ENCODE measurements around the gene KCTD13. TPM values are rescaled to one million over a fixed set of nuclear protein-coding genes. Genes with fewer than 3 reads are reported as not detected.
"Not testable (repeated sequence)": the region's sequence is repeated elsewhere in the genome, so short reads cannot be mapped to it uniquely, and the experiment has no call there.

The KCTD13 gene
- total RNA-seq, 1 donor from 2014 or later: 4.2 TPM

- H3K4me1 ChIP-seq (ENCODE audit: control insufficient read depth in 3 of 3, insufficient read depth in 3 of 3, low read length in 3 of 3): peaks cover 0 to 7% (median 3%) of the 10 kb centered on the region in 3 donors
- no peak overlapping the region for H3K4me3 ChIP-seq (ENCODE audit: low read length in 3 of 3)
- H3K27me3 ChIP-seq (ENCODE audit: control insufficient read depth in 3 of 3, insufficient read depth in 3 of 3, low read length in 3 of 3): no peaks in the 10 kb centered on the region
- H3K9me3 ChIP-seq (ENCODE audit: control insufficient read depth in 3 of 3, low read length in 3 of 3): no peaks in the 10 kb centered on the region
- no peak overlapping the region for H3K27ac ChIP-seq (ENCODE audit: low read depth, low read length)
- H3K9ac ChIP-seq (ENCODE audit: low read depth in 1 of 3, low read length in 3 of 3): no peak overlapping the region
- no peaks in the 10 kb centered on the region for H3K36me3 ChIP-seq (ENCODE audit: control insufficient read depth in 3 of 3, insufficient read depth in 3 of 3, low read length in 3 of 3)
Observed at GRCh38 chr16:29947897-29948296, 21.9 kb upstream of the KCTD13 start.

GRCh38 chr16:29943846-29944799, 18.1 kb upstream of the KCTD13 start:
- H3K4me3 ChIP-seq (ENCODE audit: low read length in 3 of 3): no peak overlapping the region
- no peaks in the 10 kb centered on the region for H3K9me3 ChIP-seq (ENCODE audit: control insufficient read depth in 3 of 3, low read length in 3 of 3)
- H3K9ac ChIP-seq (ENCODE audit: low read depth in 1 of 3, low read length in 3 of 3): no peak overlapping the region
- peaks cover 0 to 7% (median 3%) of the 10 kb centered on the region in 3 donors for H3K4me1 ChIP-seq (ENCODE audit: control insufficient read depth in 3 of 3, insufficient read depth in 3 of 3, low read length in 3 of 3)
- no peaks in the 10 kb centered on the region for H3K27me3 ChIP-seq (ENCODE audit: control insufficient read depth in 3 of 3, insufficient read depth in 3 of 3, low read length in 3 of 3)
- no peaks in the 10 kb centered on the region for H3K36me3 ChIP-seq (ENCODE audit: control insufficient read depth in 3 of 3, insufficient read depth in 3 of 3, low read length in 3 of 3)
- H3K27ac ChIP-seq (ENCODE audit: low read depth, low read length): peak overlapping the region; percentile 40

GRCh38 chr16:29940656-29941055, 14.6 kb upstream of the KCTD13 start:
- H3K4me1 ChIP-seq (ENCODE audit: control insufficient read depth in 3 of 3, insufficient read depth in 3 of 3, low read length in 3 of 3): peaks cover 0 to 7% (median 3%) of the 10 kb centered on the region in 3 donors
- no peak overlapping the region for H3K27ac ChIP-seq (ENCODE audit: low read depth, low read length)
- no peaks in the 10 kb centered on the region for H3K36me3 ChIP-seq (ENCODE audit: control insufficient read depth in 3 of 3, insufficient read depth in 3 of 3, low read length in 3 of 3)
- no peaks in the 10 kb centered on the region for H3K9me3 ChIP-seq (ENCODE audit: control insufficient read depth in 3 of 3, low read length in 3 of 3)
- H3K4me3 ChIP-seq (ENCODE audit: low read length in 3 of 3): no peak overlapping the region
- H3K27me3 ChIP-seq (ENCODE audit: control insufficient read depth in 3 of 3, insufficient read depth in 3 of 3, low read length in 3 of 3): no peaks in the 10 kb centered on the region
- no peak overlapping the region for H3K9ac ChIP-seq (ENCODE audit: low read depth in 1 of 3, low read length in 3 of 3)

- not testable (repeated sequence) for H3K36me3 ChIP-seq (ENCODE audit: control insufficient read depth in 3 of 3, insufficient read depth in 3 of 3, low read length in 3 of 3); H3K4me1 ChIP-seq (ENCODE audit: control insufficient read depth in 3 of 3, insufficient read depth in 3 of 3, low read length in 3 of 3); H3K27ac ChIP-seq (ENCODE audit: low read depth, low read length); H3K9me3 ChIP-seq (ENCODE audit: control insufficient read depth in 3 of 3, low read length in 3 of 3); H3K4me3 ChIP-seq (ENCODE audit: low read length in 3 of 3); H3K9ac ChIP-seq (ENCODE audit: low read depth in 1 of 3, low read length in 3 of 3); H3K27me3 ChIP-seq (ENCODE audit: control insufficient read depth in 3 of 3, insufficient read depth in 3 of 3, low read length in 3 of 3)
Observed at GRCh38 chr16:29931750-29932149, 5.7 kb upstream of the KCTD13 start.

GRCh38 chr16:29927070-29927905, 1.3 kb upstream of the KCTD13 start:
- Histone ChIP-seq H3K4me3 (ENCODE audit: low read length in 3 of 3) (peak overlapping the region; percentile 80 to 95 (median 89)), H3K36me3 (ENCODE audit: control insufficient read depth in 3 of 3, insufficient read depth in 3 of 3, low read length in 3 of 3) (peaks cover 0 to 7% (median 5%) of the 10 kb centered on the region in 3 donors), H3K27me3 (ENCODE audit: control insufficient read depth in 3 of 3, insufficient read depth in 3 of 3, low read length in 3 of 3) (no peaks in the 10 kb centered on the region), H3K9ac (ENCODE audit: low read depth in 1 of 3, low read length in 3 of 3) (peak overlapping the region; percentile 10 to 92 (median 71)), H3K27ac (ENCODE audit: low read depth, low read length) (peak overlapping the region; percentile 67), H3K9me3 (ENCODE audit: control insufficient read depth in 3 of 3, low read length in 3 of 3) (no peaks in the 10 kb centered on the region), H3K4me1 (ENCODE audit: control insufficient read depth in 3 of 3, insufficient read depth in 3 of 3, low read length in 3 of 3) (peaks cover 18 to 29% (median 19%) of the 10 kb centered on the region in 3 donors)

- H3K4me3 ChIP-seq (ENCODE audit: low read length in 3 of 3): peak overlapping the region; percentile 80 to 95 (median 89)
- H3K9ac ChIP-seq (ENCODE audit: low read depth in 1 of 3, low read length in 3 of 3): peak overlapping the region; percentile 71 to 92 (median 75)
- H3K4me1 ChIP-seq (ENCODE audit: control insufficient read depth in 3 of 3, insufficient read depth in 3 of 3, low read length in 3 of 3): peaks cover 18 to 29% (median 19%) of the 10 kb centered on the region in 3 donors
- peaks cover 0 to 7% (median 5%) of the 10 kb centered on the region in 3 donors for H3K36me3 ChIP-seq (ENCODE audit: control insufficient read depth in 3 of 3, insufficient read depth in 3 of 3, low read length in 3 of 3)
- H3K27me3 ChIP-seq (ENCODE audit: control insufficient read depth in 3 of 3, insufficient read depth in 3 of 3, low read length in 3 of 3): no peaks in the 10 kb centered on the region
- H3K27ac ChIP-seq (ENCODE audit: low read depth, low read length): peak overlapping the region; percentile 67
- no peaks in the 10 kb centered on the region for H3K9me3 ChIP-seq (ENCODE audit: control insufficient read depth in 3 of 3, low read length in 3 of 3)
Observed at GRCh38 chr16:29926711-29927052, 656 bp upstream of the KCTD13 start.

- peaks cover 5 to 11% (median 10%) of the 10 kb centered on the region in 3 donors for H3K36me3 ChIP-seq (ENCODE audit: control insufficient read depth in 3 of 3, insufficient read depth in 3 of 3, low read length in 3 of 3)
- H3K4me1 ChIP-seq (ENCODE audit: control insufficient read depth in 3 of 3, insufficient read depth in 3 of 3, low read length in 3 of 3): peaks cover 18 to 29% (median 19%) of the 10 kb centered on the region in 3 donors
- H3K27me3 ChIP-seq (ENCODE audit: control insufficient read depth in 3 of 3, insufficient read depth in 3 of 3, low read length in 3 of 3): no peaks in the 10 kb centered on the region
- H3K4me3 ChIP-seq (ENCODE audit: low read length in 3 of 3): peak overlapping the region; percentile 80 to 95 (median 89)
- no peak overlapping the region for H3K27ac ChIP-seq (ENCODE audit: low read depth, low read length)
- H3K9ac ChIP-seq (ENCODE audit: low read depth in 1 of 3, low read length in 3 of 3): peak overlapping the region; percentile 71 to 92 (median 78)
- H3K9me3 ChIP-seq (ENCODE audit: control insufficient read depth in 3 of 3, low read length in 3 of 3): no peaks in the 10 kb centered on the region
Observed at GRCh38 chr16:29925105-29925756, 795 bp downstream of the KCTD13 start.

- no peaks in the 10 kb centered on the region for H3K27me3 ChIP-seq (ENCODE audit: control insufficient read depth in 3 of 3, insufficient read depth in 3 of 3, low read length in 3 of 3)
- H3K36me3 ChIP-seq (ENCODE audit: control insufficient read depth in 3 of 3, insufficient read depth in 3 of 3, low read length in 3 of 3): peaks cover 5 to 17% (median 11%) of the 10 kb centered on the region in 3 donors
- no peaks in the 10 kb centered on the region for H3K9me3 ChIP-seq (ENCODE audit: control insufficient read depth in 3 of 3, low read length in 3 of 3)
- H3K27ac ChIP-seq (ENCODE audit: low read depth, low read length): no peak overlapping the region
- no peak overlapping the region for H3K4me3 ChIP-seq (ENCODE audit: low read length in 3 of 3)
- H3K4me1 ChIP-seq (ENCODE audit: control insufficient read depth in 3 of 3, insufficient read depth in 3 of 3, low read length in 3 of 3): peaks cover 18 to 29% (median 19%) of the 10 kb centered on the region in 3 donors
- H3K9ac ChIP-seq (ENCODE audit: low read depth in 1 of 3, low read length in 3 of 3): peak overlapping the region in 1 of 3 donors; percentile 33
Observed at GRCh38 chr16:29922986-29923501, 3.0 kb downstream of the KCTD13 start.

- H3K9ac ChIP-seq (ENCODE audit: low read depth in 1 of 3, low read length in 3 of 3): no peak overlapping the region
- H3K27me3 ChIP-seq (ENCODE audit: control insufficient read depth in 3 of 3, insufficient read depth in 3 of 3, low read length in 3 of 3): no peaks in the 10 kb centered on the region
- peaks cover 5 to 17% (median 11%) of the 10 kb centered on the region in 3 donors for H3K36me3 ChIP-seq (ENCODE audit: control insufficient read depth in 3 of 3, insufficient read depth in 3 of 3, low read length in 3 of 3)
- no peaks in the 10 kb centered on the region for H3K9me3 ChIP-seq (ENCODE audit: control insufficient read depth in 3 of 3, low read length in 3 of 3)
- no peak overlapping the region for H3K27ac ChIP-seq (ENCODE audit: low read depth, low read length)
- peaks cover 17 to 28% (median 19%) of the 10 kb centered on the region in 3 donors for H3K4me1 ChIP-seq (ENCODE audit: control insufficient read depth in 3 of 3, insufficient read depth in 3 of 3, low read length in 3 of 3)
- no peak overlapping the region for H3K4me3 ChIP-seq (ENCODE audit: low read length in 3 of 3)
Observed at GRCh38 chr16:29922326-29922725, 3.7 kb downstream of the KCTD13 start.
